ENCODE measurements around the gene HOXA13. TPM values are rescaled to one million over a fixed set of nuclear protein-coding genes. Genes with fewer than 3 reads are reported as not detected.

Gene HOXA13
- total RNA-seq, 1 donor from 2014 or later: not detected

- H3K4me1 Mint-ChIP-seq: peaks cover 11% of the 10 kb centered on the region
- no peak for DNase-seq
- intact Hi-C loops (cut with micrococcal nuclease): loop anchor here (2.0 to 5.0 kb wide), 7 partner anchors 13 to 900 kb away; partner anchors contain the start of genes EVX1 and HOXA11
- no peaks in the 10 kb centered on the region for H3K9me3 Mint-ChIP-seq
- H3K4me3 Mint-ChIP-seq: no peak overlapping the region
- H3K27me3 Mint-ChIP-seq: peaks cover 77% of the 10 kb centered on the region
- H3K27ac Mint-ChIP-seq: no peak overlapping the region
- peaks cover 5% of the 10 kb centered on the region for H3K36me3 Mint-ChIP-seq (ENCODE audit: low read depth)
Observed at GRCh38 chr7:27197137-27198042, 2.5 kb downstream of the HOXA13 start.

GRCh38 chr7:27196287-27196767 is 3.6 kb downstream of the HOXA13 start:
- Mint-ChIP-seq H3K4me1 (peaks cover 6% of the 10 kb centered on the region), H3K36me3 (ENCODE audit: low read depth) (peaks cover 5% of the 10 kb centered on the region)

GRCh38 chr7:27194686-27195379 is 5.1 kb downstream of the HOXA13 start:
- no peaks in the 10 kb centered on the region for H3K4me1 Mint-ChIP-seq
- no peaks in the 10 kb centered on the region for H3K9me3 Mint-ChIP-seq
- DNase-seq: no peak
- no peak overlapping the region for H3K4me3 Mint-ChIP-seq
- intact Hi-C loops (cut with micrococcal nuclease): loop anchor here (5.0 kb wide), 2 partner anchors 587 to 902 kb away; no protein-coding TSS in a partner anchor
- peaks cover 78% of the 10 kb centered on the region for H3K27me3 Mint-ChIP-seq
- no peak overlapping the region for H3K27ac Mint-ChIP-seq
- H3K36me3 Mint-ChIP-seq (ENCODE audit: low read depth): peaks cover 2% of the 10 kb centered on the region

More at GRCh38 chr7:27196287-27196767, 3.6 kb downstream of the HOXA13 start:
- Mint-ChIP-seq H3K4me3 (no peak overlapping the region), H3K9me3 (no peaks in the 10 kb centered on the region), H3K27me3 (peaks cover 75% of the 10 kb centered on the region), H3K27ac (no peak overlapping the region)
- intact Hi-C loops (cut with micrococcal nuclease): loop anchor here (1.0 to 5.0 kb wide), 8 partner anchors 24 to 901 kb away; partner anchors contain the start of gene EVX1
- DNase-seq: peak; percentile 93

GRCh38 chr7:27194002-27194352 is 5.9 kb downstream of the HOXA13 start:
- peaks cover 2% of the 10 kb centered on the region for H3K36me3 Mint-ChIP-seq (ENCODE audit: low read depth)
- no peak overlapping the region for H3K27ac Mint-ChIP-seq
- no peak for DNase-seq
- intact Hi-C loops (cut with micrococcal nuclease): no loop called here
- no peaks in the 10 kb centered on the region for H3K9me3 Mint-ChIP-seq
- H3K4me3 Mint-ChIP-seq: no peak overlapping the region
- no peaks in the 10 kb centered on the region for H3K4me1 Mint-ChIP-seq
- H3K27me3 Mint-ChIP-seq: peaks cover 83% of the 10 kb centered on the region

GRCh38 chr7:27193335-27194001 is 6.4 kb downstream of the HOXA13 start:
- intact Hi-C loops (cut with micrococcal nuclease): no loop called here
- peaks cover 85% of the 10 kb centered on the region for H3K27me3 Mint-ChIP-seq
- H3K4me3 Mint-ChIP-seq: peak overlapping the region; percentile 15
- H3K27ac Mint-ChIP-seq: no peak overlapping the region
- peaks cover 3% of the 10 kb centered on the region for H3K4me1 Mint-ChIP-seq
- H3K9me3 Mint-ChIP-seq: no peaks in the 10 kb centered on the region
- no peak for DNase-seq
- H3K36me3 Mint-ChIP-seq (ENCODE audit: low read depth): no peaks in the 10 kb centered on the region

- no peak for DNase-seq
- no peak overlapping the region for H3K4me3 Mint-ChIP-seq
- no peak overlapping the region for H3K27ac Mint-ChIP-seq
- H3K9me3 Mint-ChIP-seq: no peaks in the 10 kb centered on the region
- peaks cover 5% of the 10 kb centered on the region for H3K4me1 Mint-ChIP-seq
- H3K27me3 Mint-ChIP-seq: peaks cover 85% of the 10 kb centered on the region
- intact Hi-C loops (cut with micrococcal nuclease): no loop called here
- H3K36me3 Mint-ChIP-seq (ENCODE audit: low read depth): no peaks in the 10 kb centered on the region
Observed at GRCh38 chr7:27192546-27193334, 7.2 kb downstream of the HOXA13 start.

GRCh38 chr7:27191833-27192545 is 7.9 kb downstream of the HOXA13 start:
- DNase-seq: no peak
- H3K4me1 Mint-ChIP-seq: peaks cover 5% of the 10 kb centered on the region
- H3K27ac Mint-ChIP-seq: no peak overlapping the region
- no peaks in the 10 kb centered on the region for H3K9me3 Mint-ChIP-seq
- peaks cover 85% of the 10 kb centered on the region for H3K27me3 Mint-ChIP-seq
- intact Hi-C loops (cut with micrococcal nuclease): no loop called here
- no peaks in the 10 kb centered on the region for H3K36me3 Mint-ChIP-seq (ENCODE audit: low read depth)
- no peak overlapping the region for H3K4me3 Mint-ChIP-seq

GRCh38 chr7:27191161-27191731 is 8.6 kb downstream of the HOXA13 start:
- H3K9me3 Mint-ChIP-seq: no peaks in the 10 kb centered on the region
- H3K4me3 Mint-ChIP-seq: no peak overlapping the region
- H3K4me1 Mint-ChIP-seq: peaks cover 5% of the 10 kb centered on the region
- H3K27me3 Mint-ChIP-seq: peaks cover 86% of the 10 kb centered on the region
- H3K36me3 Mint-ChIP-seq (ENCODE audit: low read depth): no peaks in the 10 kb centered on the region
- no peak for DNase-seq
- intact Hi-C loops (cut with micrococcal nuclease): no loop called here
- H3K27ac Mint-ChIP-seq: no peak overlapping the region

GRCh38 chr7:27189997-27190748 is 9.7 kb downstream of the HOXA13 start:
- no peak overlapping the region for H3K4me3 Mint-ChIP-seq
- DNase-seq: no peak
- no peaks in the 10 kb centered on the region for H3K9me3 Mint-ChIP-seq
- H3K27me3 Mint-ChIP-seq: peaks cover 90% of the 10 kb centered on the region
- H3K27ac Mint-ChIP-seq: no peak overlapping the region
- peaks cover 3% of the 10 kb centered on the region for H3K36me3 Mint-ChIP-seq (ENCODE audit: low read depth)
- H3K4me1 Mint-ChIP-seq: peaks cover 11% of the 10 kb centered on the region
- intact Hi-C loops (cut with micrococcal nuclease): no loop called here

- H3K9me3 Mint-ChIP-seq: no peaks in the 10 kb centered on the region
- intact Hi-C loops (cut with micrococcal nuclease): no loop called here
- H3K4me3 Mint-ChIP-seq: no peak overlapping the region
- no peak for DNase-seq
- no peak overlapping the region for H3K27ac Mint-ChIP-seq
- peaks cover 15% of the 10 kb centered on the region for H3K4me1 Mint-ChIP-seq
- H3K36me3 Mint-ChIP-seq (ENCODE audit: low read depth): peaks cover 8% of the 10 kb centered on the region
- peaks cover 89% of the 10 kb centered on the region for H3K27me3 Mint-ChIP-seq
Observed at GRCh38 chr7:27189295-27189996, 10.4 kb downstream of the HOXA13 start.

GRCh38 chr7:27188386-27189294 is 11.3 kb downstream of the HOXA13 start:
- intact Hi-C loops (cut with micrococcal nuclease): no loop called here
- Mint-ChIP-seq H3K36me3 (ENCODE audit: low read depth) (peaks cover 8% of the 10 kb centered on the region), H3K9me3 (no peaks in the 10 kb centered on the region), H3K4me1 (peaks cover 15% of the 10 kb centered on the region), H3K4me3 (peak overlapping the region; percentile 64), H3K27me3 (peaks cover 88% of the 10 kb centered on the region), H3K27ac (peak overlapping the region; percentile 41)
- DNase-seq: peak; percentile 79

Measured in activated CD4-positive, alpha-beta T cell treated with anti-CD3 and anti-CD28 coated beads, Interleukin-2, amount 10 ng/mL, durations not matched to agents 24 days and 14 days (primary cell).